HG02885 (cell line): Measurements from ENCODE around the gene PCNX2.

Source experiments
- ATAC-seq: cut with Tn5 transposase; IDR thresholded peaks from one replicate; pipeline ENCODE4 v1.9.1; 2021; ENCODE audit warnings: mild to moderate bottlenecking; ENCODE audit not compliant: unreplicated experiment, poor library complexity

The PCNX2 gene

GRCh38 chr1:232974971-232975370 lies 320.6 kb downstream of the PCNX2 start:
- no peak for ATAC-seq

- no peak for ATAC-seq
Observed at GRCh38 chr1:232973652-232974611, 321.6 kb downstream of the PCNX2 start.

GRCh38 chr1:232970508-232970907 lies 325.0 kb downstream of the PCNX2 start:
- no peak for ATAC-seq

- ATAC-seq, result no peak
Observed at GRCh38 chr1:232969799-232970198, 325.7 kb downstream of the PCNX2 start.

GRCh38 chr1:232968965-232969364 lies 326.6 kb downstream of the PCNX2 start:
- ATAC-seq, result no peak

GRCh38 chr1:232968391-232968790 lies 327.1 kb downstream of the PCNX2 start:
- no peak for ATAC-seq

- ATAC-seq, result no peak
Observed at GRCh38 chr1:232966663-232967062, 328.9 kb downstream of the PCNX2 start.

GRCh38 chr1:232965912-232966217 lies 329.7 kb downstream of the PCNX2 start:
- no peak for ATAC-seq

GRCh38 chr1:232965124-232965911 lies 330.2 kb downstream of the PCNX2 start:
- ATAC-seq, result peak; percentile 57

GRCh38 chr1:232964601-232965000 lies 330.9 kb downstream of the PCNX2 start:
- ATAC-seq, result no peak

GRCh38 chr1:232962761-232963745 lies 332.5 kb downstream of the PCNX2 start:
- no peak for ATAC-seq

GRCh38 chr1:232958067-232958466 lies 337.5 kb downstream of the PCNX2 start:
- ATAC-seq, result no peak

GRCh38 chr1:232956081-232956480 lies 339.4 kb downstream of the PCNX2 start:
- ATAC-seq, result no peak

- no peak for ATAC-seq
Observed at GRCh38 chr1:232954594-232955365, 340.7 kb downstream of the PCNX2 start.

GRCh38 chr1:232952514-232953499 lies 342.7 kb downstream of the PCNX2 start:
- peak; percentile 57 for ATAC-seq

GRCh38 chr1:232951605-232952004 lies 343.9 kb downstream of the PCNX2 start:
- no peak for ATAC-seq

GRCh38 chr1:232951180-232951579 lies 344.3 kb downstream of the PCNX2 start:
- no peak for ATAC-seq
